WTC11 (cell line): Measurements from ENCODE around the gene ZSWIM6. TPM values are rescaled to one million over a fixed set of nuclear protein-coding genes. Genes with fewer than 3 reads are reported as not detected.

Source experiments
- ATAC-seq: fragments of 200-7000 bp; cut with Tn5 transposase; 2 replicates; pipeline ENCODE4 v1.10.0; 2021; ENCODE audit warnings: mild to moderate bottlenecking, moderate library complexity
- Bru-seq: library from RNA; stranded (reverse); fragments of 400-500 nt; gene quantifications from one replicate; lab custom pipeline; 2021; lab: Mats Ljungman, UMichigan
- CTCF ChIA-PET: fragments of 300-600 bp; sonication (Branson Sonifier 250); formaldehyde crosslinking; loops from one replicate; lab custom pipeline; 2021; ENCODE audit warnings: antibody characterized with exemption; lab: Charles Lee
- POLR2A ChIA-PET: fragments of 350-600 bp; sonication (Branson Sonifier 250); formaldehyde crosslinking; loops from one replicate; lab custom pipeline; 2021; ENCODE audit warnings: antibody characterized with exemption; lab: Charles Lee
- DNase-seq: peaks from one replicate; pipeline ENCODE4 v3.0.0; 2021; ENCODE audit warnings: low spot score
- H3K27ac Mint-ChIP-seq: 2 replicates; pipeline ENCODE4 v1.8.0; 2021; ENCODE audit warnings: mixed read lengths
- H3K27me3 Mint-ChIP-seq: 2 replicates; pipeline ENCODE4 v1.8.0; 2021; ENCODE audit warnings: low read depth, mild to moderate bottlenecking, moderate library complexity, mixed read lengths
- H3K36me3 Mint-ChIP-seq: 2 replicates; pipeline ENCODE4 v1.8.0; 2021; ENCODE audit warnings: mixed read lengths
- H3K4me1 Mint-ChIP-seq: 2 replicates; pipeline ENCODE4 v1.8.0; 2022; ENCODE audit warnings: mixed read lengths
- H3K4me3 Mint-ChIP-seq: 2 replicates; pipeline ENCODE4 v1.8.0; 2021; ENCODE audit warnings: mild to moderate bottlenecking, moderate library complexity, mixed read lengths
- H3K9me3 Mint-ChIP-seq: 2 replicates; pipeline ENCODE4 v1.8.0; 2021; ENCODE audit warnings: mixed read lengths
- CBFB ChIP-seq: sonication (generic); formaldehyde crosslinking; IDR thresholded peaks from 2 replicates; pipeline ENCODE4 v1.8.1; 2022; ENCODE audit warnings: mild to moderate bottlenecking, low read depth, missing genetic modification reagents
- CREB1 ChIP-seq: sonication (generic); formaldehyde crosslinking; IDR thresholded peaks from 2 replicates; pipeline ENCODE4 v1.8.0; 2023; ENCODE audit warnings: mild to moderate bottlenecking, missing genetic modification reagents
- CREM ChIP-seq: sonication (generic); formaldehyde crosslinking; IDR thresholded peaks from 2 replicates; pipeline ENCODE4 v1.8.1; 2022; ENCODE audit warnings: mild to moderate bottlenecking, missing genetic modification reagents, moderate library complexity
- ETV6 ChIP-seq: sonication (generic); formaldehyde crosslinking; IDR thresholded peaks from 2 replicates; pipeline ENCODE4 v1.8.1; 2022; ENCODE audit warnings: mild to moderate bottlenecking, missing genetic modification reagents
- FOXK1 ChIP-seq: sonication (generic); formaldehyde crosslinking; IDR thresholded peaks from 2 replicates; pipeline ENCODE4 v1.8.0; 2022; ENCODE audit warnings: mild to moderate bottlenecking, moderate library complexity, missing genetic modification reagents
- GABPB1 ChIP-seq: sonication (generic); formaldehyde crosslinking; IDR thresholded peaks from 2 replicates; pipeline ENCODE4 v1.8.1; 2023; ENCODE audit warnings: mild to moderate bottlenecking, missing genetic modification reagents
- JAZF1 ChIP-seq: fragments of 250-450 bp; sonication (Bioruptor Pico); IDR thresholded peaks from 2 replicates; pipeline ENCODE4 v1.9.0; 2021; ENCODE audit warnings: moderate library complexity, mild to moderate bottlenecking, inconsistent platforms
- NFYB ChIP-seq: sonication (generic); formaldehyde crosslinking; conservative IDR thresholded peaks from 2 replicates; pipeline ENCODE4 v1.8.0; 2022; ENCODE audit warnings: low read depth, missing genetic modification reagents
- SMAD3 ChIP-seq: sonication (generic); formaldehyde crosslinking; IDR thresholded peaks from 2 replicates; pipeline ENCODE4 v1.8.0; 2022; ENCODE audit warnings: missing genetic modification reagents, mild to moderate bottlenecking, borderline replicate concordance
- SP1 ChIP-seq: sonication (generic); formaldehyde crosslinking; conservative IDR thresholded peaks from 2 replicates; pipeline ENCODE4 v1.8.1; 2022; ENCODE audit warnings: missing genetic modification reagents
- TEAD1 ChIP-seq: sonication (generic); formaldehyde crosslinking; IDR thresholded peaks from 2 replicates; pipeline ENCODE4 v1.8.0; 2022; ENCODE audit warnings: mild to moderate bottlenecking, missing genetic modification reagents
- TP53 ChIP-seq: sonication (generic); formaldehyde crosslinking; IDR thresholded peaks from 2 replicates; pipeline ENCODE4 v1.8.1; 2023; ENCODE audit warnings: mild to moderate bottlenecking, missing genetic modification reagents
- ZBTB21 ChIP-seq: sonication (generic); formaldehyde crosslinking; IDR thresholded peaks from 2 replicates; pipeline ENCODE4 v1.8.1; 2023; ENCODE audit warnings: mild to moderate bottlenecking, missing genetic modification reagents, borderline replicate concordance
- ZNF232 ChIP-seq: sonication (generic); formaldehyde crosslinking; IDR thresholded peaks from 2 replicates; pipeline ENCODE4 v1.8.0; 2022; ENCODE audit warnings: mild to moderate bottlenecking, missing genetic modification reagents
- ZNF423 ChIP-seq: fragments of 250-450 bp; sonication (Bioruptor Pico); IDR thresholded peaks from 2 replicates; pipeline ENCODE4 v2.1.2; 2022; ENCODE audit warnings: mild to moderate bottlenecking, moderate library complexity
- long read RNA-seq, 3 experiments: library from RNA in 1 of 3; library from capped mRNA in 1 of 3; library from polyadenylated mRNA in 1 of 3; unstranded in 2 of 3; stranded (forward) in 1 of 3; transcript quantifications; one replicate each; pipeline ENCODE4 v2.0.0, GENCODE V29; 2021
- total RNA-seq: library from RNA; stranded (reverse); gene quantifications from 3 replicates; pipeline ENCODE4 v1.2.3, GENCODE V29; 2021
- TF ChIP-seq, protein P1 (sequence below): sonication (generic); formaldehyde crosslinking; IDR thresholded peaks from 2 replicates; pipeline ENCODE4 v1.8.0; 2023; ENCODE audit warnings: missing genetic modification reagents
- TF ChIP-seq, protein P2 (sequence below): fragments of 250-450 bp; sonication (Bioruptor Pico); IDR thresholded peaks from 2 replicates; pipeline ENCODE4 v2.1.2; 2022; ENCODE audit warnings: mild to moderate bottlenecking, moderate library complexity
- TF ChIP-seq, protein P3 (sequence below): sonication (generic); formaldehyde crosslinking; IDR thresholded peaks from 2 replicates; pipeline ENCODE4 v1.8.1; 2023; ENCODE audit warnings: mild to moderate bottlenecking, missing genetic modification reagents
- TF ChIP-seq, protein P4 (sequence below): sonication (generic); formaldehyde crosslinking; IDR thresholded peaks from 2 replicates; pipeline ENCODE4 v1.8.0; 2023; ENCODE audit warnings: missing genetic modification reagents, mild to moderate bottlenecking, borderline replicate concordance

Gene ZSWIM6
- total RNA-seq (12.5 to 14.0 TPM (median 12.7 TPM) in 3 replicates), Bru-seq, nascent RNA (percentile 83 among the genes with signal in this experiment)
- long read RNA-seq, experiment 1, full-length matches to known transcripts = 1 of 12 reads
- long read RNA-seq, experiment 1, partial matches to known transcripts = 9 of 12 reads
- long read RNA-seq, experiment 1, other reads (novel, unspliced or antisense) = 2 of 12 reads
- long read RNA-seq, experiment 2, full-length matches to known transcripts = 3 of 11 reads
- long read RNA-seq, experiment 2, partial matches to known transcripts = 2 of 11 reads
- long read RNA-seq, experiment 2, other reads (novel, unspliced or antisense) = 6 of 11 reads
- long read RNA-seq, experiment 3, partial matches to known transcripts = 1 of 2 reads
- long read RNA-seq, experiment 3, other reads (novel, unspliced or antisense) = 1 of 2 reads

DNA sequence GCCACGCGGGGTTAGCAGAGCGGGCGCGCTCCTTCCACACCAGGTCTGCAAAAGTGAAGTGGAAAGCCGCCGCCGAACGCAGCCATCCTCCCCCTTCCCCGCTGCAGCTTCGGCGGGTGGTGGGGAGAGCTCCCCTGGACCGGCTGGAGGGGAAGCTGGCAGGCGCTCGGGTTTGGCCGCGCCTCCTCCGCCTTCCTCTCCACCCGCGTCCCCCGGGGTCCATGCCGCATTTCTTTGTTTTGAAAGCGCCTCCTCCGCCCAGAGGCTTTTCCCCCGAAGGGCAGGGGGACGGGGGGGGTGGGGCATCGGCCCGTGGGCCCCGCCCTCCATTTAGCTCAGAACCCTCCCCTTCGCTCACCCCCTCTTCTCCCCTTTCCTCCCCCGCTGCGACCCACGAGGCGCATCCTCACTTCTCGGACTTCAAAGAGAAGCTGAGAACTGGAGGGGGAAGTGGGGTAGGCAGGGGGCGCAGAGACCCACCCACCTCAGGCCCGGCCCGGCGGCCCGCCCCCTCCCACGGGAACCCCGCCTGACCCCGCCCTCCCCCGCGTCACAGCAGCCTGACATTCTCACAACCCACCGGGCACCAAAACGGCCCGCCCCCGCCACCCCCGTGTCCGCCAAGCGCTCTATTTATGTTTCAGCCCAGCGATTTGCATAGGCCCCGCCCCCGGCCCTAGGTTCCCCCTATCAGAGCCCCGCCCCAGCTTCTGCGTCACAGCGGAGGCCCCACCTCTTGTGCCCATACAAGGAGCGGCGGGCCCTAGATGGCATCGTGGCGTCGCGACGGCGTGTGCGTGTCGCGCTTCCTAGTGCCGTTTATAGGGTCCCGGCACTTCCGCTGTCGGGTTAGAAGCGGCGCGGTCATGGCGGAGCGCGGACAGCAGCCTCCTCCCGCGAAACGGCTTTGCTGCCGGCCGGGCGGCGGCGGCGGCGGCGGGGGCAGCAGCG, at the start of gene ZSWIM6:
Gene ZSWIM6 (plus strand): TSS at position 852 of the 951 bp plus-strand sequence. CDS start 15 bp downstream, at position 867.
- peaks cover 3% of the 10 kb centered on the region for H3K36me3 Mint-ChIP-seq
- no peaks in the 10 kb centered on the region for H3K9me3 Mint-ChIP-seq
- H3K4me1 Mint-ChIP-seq = peaks cover 51% of the 10 kb centered on the region
- peak within 1 kb of the TSS; percentile 78 for H3K4me3 Mint-ChIP-seq
- ATAC-seq (peak; percentile 83), DNase-seq (peak; percentile 98)
- peaks cover 70% of the 10 kb centered on the region for H3K27me3 Mint-ChIP-seq
- POLR2A ChIA-PET = interaction anchor here (0.6 to 1.3 kb wide), 8 partner anchors 18 to 974 kb away, joined by 3 to 5 read pairs (median 3); partner anchors contain the start of genes ERCC8, KIF2A and NDUFAF2
- H3K27ac Mint-ChIP-seq = no peak within 1 kb of the TSS
- TF ChIP-seq, protein P1, sequence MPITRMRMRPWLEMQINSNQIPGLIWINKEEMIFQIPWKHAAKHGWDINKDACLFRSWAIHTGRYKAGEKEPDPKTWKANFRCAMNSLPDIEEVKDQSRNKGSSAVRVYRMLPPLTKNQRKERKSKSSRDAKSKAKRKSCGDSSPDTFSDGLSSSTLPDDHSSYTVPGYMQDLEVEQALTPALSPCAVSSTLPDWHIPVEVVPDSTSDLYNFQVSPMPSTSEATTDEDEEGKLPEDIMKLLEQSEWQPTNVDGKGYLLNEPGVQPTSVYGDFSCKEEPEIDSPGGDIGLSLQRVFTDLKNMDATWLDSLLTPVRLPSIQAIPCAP = no peak
- TF ChIP-seq CBFB (CRISPR knock-in tag) = 0 out of 2 replicates have a peak, but pooled peaks have one; percentile 41
- TF ChIP-seq ZNF423 (CRISPR knock-in tag) = no peak
- no peak for TF ChIP-seq NFYB (CRISPR knock-in tag)
- 0 out of 2 replicates have a peak, but pooled peaks have one; percentile 46 for TF ChIP-seq ETV6 (CRISPR knock-in tag)
- TF ChIP-seq, protein P2, sequence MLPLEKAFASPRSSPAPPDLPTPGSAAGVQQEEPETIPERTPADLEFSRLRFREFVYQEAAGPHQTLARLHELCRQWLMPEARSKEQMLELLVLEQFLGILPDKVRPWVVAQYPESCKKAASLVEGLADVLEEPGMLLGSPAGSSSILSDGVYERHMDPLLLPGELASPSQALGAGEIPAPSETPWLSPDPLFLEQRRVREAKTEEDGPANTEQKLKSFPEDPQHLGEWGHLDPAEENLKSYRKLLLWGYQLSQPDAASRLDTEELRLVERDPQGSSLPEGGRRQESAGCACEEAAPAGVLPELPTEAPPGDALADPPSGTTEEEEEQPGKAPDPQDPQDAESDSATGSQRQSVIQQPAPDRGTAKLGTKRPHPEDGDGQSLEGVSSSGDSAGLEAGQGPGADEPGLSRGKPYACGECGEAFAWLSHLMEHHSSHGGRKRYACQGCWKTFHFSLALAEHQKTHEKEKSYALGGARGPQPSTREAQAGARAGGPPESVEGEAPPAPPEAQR (CRISPR knock-in tag) = no peak
- peak; percentile 91 for TF ChIP-seq CREM (CRISPR knock-in tag)
- TF ChIP-seq GABPB1 (CRISPR knock-in tag) = peak; percentile 40; the same call in 1 of the 2 replicates
- no peak for TF ChIP-seq JAZF1 (CRISPR knock-in tag)
- no peak for TF ChIP-seq SMAD3 (CRISPR knock-in tag)
- TF ChIP-seq TEAD1 (CRISPR knock-in tag) = 0 out of 2 replicates have a peak, but pooled peaks have one; percentile 18
- TF ChIP-seq, protein P3, sequence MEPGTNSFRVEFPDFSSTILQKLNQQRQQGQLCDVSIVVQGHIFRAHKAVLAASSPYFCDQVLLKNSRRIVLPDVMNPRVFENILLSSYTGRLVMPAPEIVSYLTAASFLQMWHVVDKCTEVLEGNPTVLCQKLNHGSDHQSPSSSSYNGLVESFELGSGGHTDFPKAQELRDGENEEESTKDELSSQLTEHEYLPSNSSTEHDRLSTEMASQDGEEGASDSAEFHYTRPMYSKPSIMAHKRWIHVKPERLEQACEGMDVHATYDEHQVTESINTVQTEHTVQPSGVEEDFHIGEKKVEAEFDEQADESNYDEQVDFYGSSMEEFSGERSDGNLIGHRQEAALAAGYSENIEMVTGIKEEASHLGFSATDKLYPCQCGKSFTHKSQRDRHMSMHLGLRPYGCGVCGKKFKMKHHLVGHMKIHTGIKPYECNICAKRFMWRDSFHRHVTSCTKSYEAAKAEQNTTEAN (CRISPR knock-in tag) = no peak
- 0 out of 2 replicates have a peak, but pooled peaks have one; percentile 42 for TF ChIP-seq TP53 (CRISPR knock-in tag)
- peak; percentile 100 for TF ChIP-seq ZBTB21 (CRISPR knock-in tag)
- TF ChIP-seq SP1 (CRISPR knock-in tag) = peak; percentile 79
- no peak for TF ChIP-seq CREB1
- peak; percentile 25; the same call in 1 of the 2 replicates for TF ChIP-seq FOXK1 (CRISPR knock-in tag)
- TF ChIP-seq, protein P4, sequence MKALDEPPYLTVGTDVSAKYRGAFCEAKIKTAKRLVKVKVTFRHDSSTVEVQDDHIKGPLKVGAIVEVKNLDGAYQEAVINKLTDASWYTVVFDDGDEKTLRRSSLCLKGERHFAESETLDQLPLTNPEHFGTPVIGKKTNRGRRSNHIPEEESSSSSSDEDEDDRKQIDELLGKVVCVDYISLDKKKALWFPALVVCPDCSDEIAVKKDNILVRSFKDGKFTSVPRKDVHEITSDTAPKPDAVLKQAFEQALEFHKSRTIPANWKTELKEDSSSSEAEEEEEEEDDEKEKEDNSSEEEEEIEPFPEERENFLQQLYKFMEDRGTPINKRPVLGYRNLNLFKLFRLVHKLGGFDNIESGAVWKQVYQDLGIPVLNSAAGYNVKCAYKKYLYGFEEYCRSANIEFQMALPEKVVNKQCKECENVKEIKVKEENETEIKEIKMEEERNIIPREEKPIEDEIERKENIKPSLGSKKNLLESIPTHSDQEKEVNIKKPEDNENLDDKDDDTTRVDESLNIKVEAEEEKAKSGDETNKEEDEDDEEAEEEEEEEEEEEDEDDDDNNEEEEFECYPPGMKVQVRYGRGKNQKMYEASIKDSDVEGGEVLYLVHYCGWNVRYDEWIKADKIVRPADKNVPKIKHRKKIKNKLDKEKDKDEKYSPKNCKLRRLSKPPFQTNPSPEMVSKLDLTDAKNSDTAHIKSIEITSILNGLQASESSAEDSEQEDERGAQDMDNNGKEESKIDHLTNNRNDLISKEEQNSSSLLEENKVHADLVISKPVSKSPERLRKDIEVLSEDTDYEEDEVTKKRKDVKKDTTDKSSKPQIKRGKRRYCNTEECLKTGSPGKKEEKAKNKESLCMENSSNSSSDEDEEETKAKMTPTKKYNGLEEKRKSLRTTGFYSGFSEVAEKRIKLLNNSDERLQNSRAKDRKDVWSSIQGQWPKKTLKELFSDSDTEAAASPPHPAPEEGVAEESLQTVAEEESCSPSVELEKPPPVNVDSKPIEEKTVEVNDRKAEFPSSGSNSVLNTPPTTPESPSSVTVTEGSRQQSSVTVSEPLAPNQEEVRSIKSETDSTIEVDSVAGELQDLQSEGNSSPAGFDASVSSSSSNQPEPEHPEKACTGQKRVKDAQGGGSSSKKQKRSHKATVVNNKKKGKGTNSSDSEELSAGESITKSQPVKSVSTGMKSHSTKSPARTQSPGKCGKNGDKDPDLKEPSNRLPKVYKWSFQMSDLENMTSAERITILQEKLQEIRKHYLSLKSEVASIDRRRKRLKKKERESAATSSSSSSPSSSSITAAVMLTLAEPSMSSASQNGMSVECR (CRISPR knock-in tag) = peak; percentile 41; the same call in 1 of the 2 replicates
- no peak for TF ChIP-seq ZNF232 (CRISPR knock-in tag)
- CTCF ChIA-PET = interaction anchor here (0.6 to 2.4 kb wide), 11 partner anchors 32 to 920 kb away, joined by 3 to 14 read pairs (median 4); no protein-coding TSS in a partner anchor
